HG03025 (cell line): ENCODE results near the gene FAM222A.

Source experiments
- ATAC-seq: cut with Tn5 transposase; IDR thresholded peaks from one replicate; pipeline ENCODE4 v1.9.1; 2021; ENCODE audit warnings: mild to moderate bottlenecking, moderate library complexity; ENCODE audit not compliant: unreplicated experiment, low FRiP score

Gene FAM222A

DNA sequence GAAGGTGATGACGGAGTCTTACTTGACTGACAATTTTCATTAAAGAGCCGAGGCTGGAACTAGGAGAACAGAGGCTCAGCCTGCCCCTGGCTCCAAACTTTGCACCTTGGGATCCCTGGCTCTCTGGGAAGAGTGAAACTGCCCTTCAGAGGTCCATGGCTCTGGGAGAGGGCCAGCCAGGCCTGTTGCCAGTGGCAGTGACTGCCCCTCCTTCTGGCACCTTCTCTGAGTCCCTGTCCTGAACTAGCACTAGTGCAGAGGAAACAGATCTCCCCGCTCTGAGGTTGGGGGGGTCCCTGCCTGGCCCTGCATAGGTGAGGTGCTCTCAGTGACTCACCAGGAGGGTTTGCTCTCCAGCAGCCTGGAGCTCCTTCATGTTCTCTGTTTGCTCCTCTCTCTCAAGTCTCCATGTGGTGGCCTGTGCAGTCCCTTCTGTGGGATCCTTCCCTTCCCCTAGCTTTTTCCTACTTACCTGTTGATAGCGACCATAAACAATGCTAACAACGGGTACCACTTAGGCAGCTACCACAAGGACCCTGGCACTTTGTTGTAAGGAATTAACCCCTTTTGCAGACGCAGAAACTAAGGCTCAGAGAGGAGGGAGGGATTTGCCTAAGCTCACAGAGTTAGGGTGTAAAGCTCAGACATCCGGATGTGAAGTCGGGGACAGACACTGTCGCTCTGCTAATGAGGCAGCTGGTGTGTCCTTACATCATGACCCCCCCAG lies 22.4 kb downstream of the FAM222A start:
- ATAC-seq, result no peak

GRCh38 chr12:109736552-109737108 lies 23.0 kb downstream of the FAM222A start:
- ATAC-seq, result no peak

GRCh38 chr12:109737126-109737525 lies 23.5 kb downstream of the FAM222A start:
- ATAC-seq, result no peak

GRCh38 chr12:109737631-109738030 lies 24.0 kb downstream of the FAM222A start:
- no peak for ATAC-seq

DNA sequence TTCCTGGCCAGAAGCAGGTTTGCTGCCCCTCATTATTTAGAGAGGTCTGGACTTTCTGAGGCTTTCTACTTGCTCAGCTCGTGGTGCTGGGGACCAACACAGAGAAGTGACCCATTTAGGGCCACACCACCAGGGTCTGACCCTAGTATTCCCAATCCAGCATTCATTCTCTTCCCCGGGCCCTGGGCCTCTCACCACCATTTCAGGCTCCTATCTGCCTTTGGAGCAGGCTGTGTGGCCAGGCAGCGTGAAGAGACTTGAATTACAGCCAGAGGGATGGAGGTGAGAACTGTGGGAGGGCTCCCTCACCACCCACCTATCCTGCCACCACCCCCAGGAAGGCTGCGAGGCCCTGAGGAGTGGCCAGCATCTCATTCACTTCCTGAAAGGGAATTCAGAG lies 24.6 kb downstream of the FAM222A start:
- ATAC-seq, result no peak

DNA sequence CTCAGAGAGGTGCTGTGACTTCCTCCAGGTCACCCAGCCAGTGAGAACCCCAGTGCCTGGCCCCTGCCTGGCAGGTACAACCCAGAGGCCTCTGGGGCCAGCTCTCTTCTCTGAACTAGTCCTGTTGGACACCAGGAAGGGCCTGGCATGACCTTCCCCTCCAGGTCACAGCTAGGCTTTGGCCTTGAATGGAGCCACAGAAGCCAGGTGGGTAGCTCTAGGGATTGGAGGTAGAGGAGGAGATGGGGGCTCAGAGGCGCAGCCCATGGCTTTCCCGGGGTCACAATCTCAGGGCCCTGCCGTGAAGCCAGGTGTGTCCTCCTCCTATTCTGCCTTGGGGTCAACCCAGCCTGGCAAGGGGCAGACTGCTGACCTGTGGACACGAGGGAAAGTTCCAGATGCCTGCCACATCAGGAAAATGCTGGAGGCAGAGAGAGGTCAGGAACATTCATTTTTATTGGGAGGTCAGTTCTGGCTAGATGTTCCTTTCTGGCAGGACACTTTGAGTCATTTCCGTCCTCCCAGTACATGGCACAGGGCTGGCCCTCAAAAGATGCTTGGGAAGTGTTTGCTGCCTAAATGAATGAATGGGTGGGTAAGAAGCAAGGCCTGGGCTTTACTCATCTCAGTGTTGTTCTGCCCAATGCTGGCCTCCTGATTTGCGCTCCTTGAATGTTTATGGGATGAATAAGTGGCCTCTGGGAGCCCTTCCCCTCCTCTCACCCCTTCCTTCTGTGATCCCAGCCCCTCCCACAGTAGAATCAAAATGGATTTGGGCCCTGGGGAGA lies 25.4 kb downstream of the FAM222A start:
- no peak for ATAC-seq

- ATAC-seq, result no peak
These were observed 26.4 kb downstream of the FAM222A start for GRCh38 chr12:109739747-109740693.

- ATAC-seq, result no peak
These were observed 27.1 kb downstream of the FAM222A start for GRCh38 chr12:109740694-109741245.

DNA sequence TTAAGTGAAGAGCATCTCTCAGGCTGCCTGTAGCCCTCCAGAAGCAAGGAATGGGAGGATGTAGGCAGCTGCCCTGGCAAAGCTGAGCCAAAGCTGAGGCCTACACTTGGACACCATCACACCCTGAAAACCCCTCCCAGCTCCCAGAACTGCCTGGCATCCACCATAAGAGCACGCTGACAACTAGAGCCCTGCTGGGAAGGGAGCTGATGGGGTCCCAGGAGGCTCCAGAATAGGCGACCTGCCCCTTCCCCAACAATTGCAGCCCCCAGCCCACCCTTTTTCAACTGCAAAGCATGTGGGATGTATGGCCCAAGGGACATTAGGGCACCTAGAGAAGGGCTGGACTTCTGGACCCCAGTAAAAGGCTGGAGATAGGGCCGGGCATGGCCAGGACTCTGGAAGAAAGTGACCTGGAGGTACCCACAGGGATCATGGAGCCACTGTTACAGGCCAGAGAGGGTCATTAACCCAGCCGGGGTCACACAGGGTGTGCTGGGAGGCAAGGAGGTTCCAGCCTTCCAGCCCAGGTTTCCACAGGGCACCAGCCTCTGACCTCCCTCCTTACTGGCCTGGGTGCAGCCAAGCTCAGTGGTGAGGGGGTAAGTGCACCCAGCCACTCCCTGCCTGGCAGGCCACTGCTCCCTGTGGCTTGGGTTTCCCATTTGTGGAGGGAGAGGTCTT lies 27.8 kb downstream of the FAM222A start:
- no peak for ATAC-seq

DNA sequence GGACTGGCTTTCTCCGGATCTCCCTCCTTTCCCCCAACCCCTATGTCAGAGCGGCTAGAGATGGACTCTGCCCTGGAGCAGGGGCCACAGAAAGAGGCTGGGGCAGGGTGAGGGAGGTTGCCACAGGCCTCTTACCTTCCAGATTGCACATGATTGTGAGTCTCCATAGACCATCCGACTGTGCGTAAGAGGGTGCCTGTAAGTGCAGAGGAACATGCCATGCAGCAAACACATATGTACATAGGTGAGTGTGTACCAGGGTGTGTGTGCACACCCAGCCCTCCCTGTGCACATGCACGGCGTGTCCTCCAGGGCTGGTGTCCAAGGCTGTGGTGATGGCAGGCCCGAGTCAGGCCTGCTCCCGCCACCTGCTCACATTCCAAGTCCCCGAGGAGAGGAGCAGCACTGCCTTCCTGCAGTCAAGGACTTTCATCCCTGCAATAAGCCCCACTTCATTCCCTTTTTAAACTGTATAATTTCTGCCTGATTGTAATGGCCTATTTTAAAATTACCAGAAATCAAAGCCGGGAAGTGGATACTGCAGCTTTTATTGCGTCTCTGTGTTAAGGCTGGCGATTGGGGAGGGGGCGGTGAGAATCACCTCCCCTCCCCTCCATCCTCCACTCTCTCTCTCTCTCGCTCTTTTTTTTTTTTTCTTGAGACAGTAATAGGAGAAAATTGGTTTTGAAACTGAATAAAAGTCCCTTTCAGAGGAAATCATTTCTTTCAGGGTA lies 28.5 kb downstream of the FAM222A start:
- no peak for ATAC-seq

DNA sequence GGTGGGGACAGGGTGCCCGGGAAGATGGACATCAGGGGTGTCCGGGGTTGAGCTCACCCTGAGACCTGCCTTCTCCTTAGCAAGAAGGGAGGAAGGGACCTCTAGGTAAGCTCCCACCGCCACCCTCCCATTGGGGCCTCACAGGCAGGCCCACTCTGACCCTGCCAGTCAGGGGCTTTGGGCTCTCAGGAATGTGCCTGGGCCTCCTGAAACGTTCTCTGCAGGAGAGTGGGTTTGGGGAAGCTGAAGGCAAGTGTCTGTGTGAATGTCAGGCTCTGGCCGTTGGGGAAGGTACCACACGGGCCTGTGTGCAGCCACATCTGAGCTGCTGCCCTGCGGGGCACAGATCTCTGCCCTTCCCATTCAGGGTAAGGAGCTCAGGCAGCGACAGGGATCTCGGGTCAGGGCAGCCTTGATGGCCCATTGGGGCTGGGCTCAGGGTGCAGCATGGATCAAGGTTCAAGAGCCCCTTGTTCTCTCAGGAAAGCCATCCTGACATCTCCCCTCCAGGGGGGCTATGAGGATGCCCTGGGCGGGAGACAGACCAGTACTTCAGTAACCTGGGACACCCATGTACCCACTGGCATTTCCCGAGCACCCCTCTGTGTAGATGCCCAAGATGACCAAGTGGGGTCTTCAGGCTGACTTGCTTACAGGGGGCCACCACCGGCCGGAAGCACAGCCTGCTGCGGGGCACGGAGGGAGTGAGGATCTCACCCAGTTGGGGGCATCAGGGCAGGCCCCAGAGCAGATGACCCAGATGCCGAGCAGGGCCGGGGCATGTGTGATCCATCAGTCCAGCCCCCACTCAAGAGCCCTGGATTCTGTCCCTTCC lies 29.7 kb downstream of the FAM222A start:
- no peak for ATAC-seq

- ATAC-seq, result no peak
These were observed 30.4 kb downstream of the FAM222A start for GRCh38 chr12:109744026-109744425.

- no peak for ATAC-seq
These were observed 31.6 kb downstream of the FAM222A start for GRCh38 chr12:109744986-109745942.

DNA sequence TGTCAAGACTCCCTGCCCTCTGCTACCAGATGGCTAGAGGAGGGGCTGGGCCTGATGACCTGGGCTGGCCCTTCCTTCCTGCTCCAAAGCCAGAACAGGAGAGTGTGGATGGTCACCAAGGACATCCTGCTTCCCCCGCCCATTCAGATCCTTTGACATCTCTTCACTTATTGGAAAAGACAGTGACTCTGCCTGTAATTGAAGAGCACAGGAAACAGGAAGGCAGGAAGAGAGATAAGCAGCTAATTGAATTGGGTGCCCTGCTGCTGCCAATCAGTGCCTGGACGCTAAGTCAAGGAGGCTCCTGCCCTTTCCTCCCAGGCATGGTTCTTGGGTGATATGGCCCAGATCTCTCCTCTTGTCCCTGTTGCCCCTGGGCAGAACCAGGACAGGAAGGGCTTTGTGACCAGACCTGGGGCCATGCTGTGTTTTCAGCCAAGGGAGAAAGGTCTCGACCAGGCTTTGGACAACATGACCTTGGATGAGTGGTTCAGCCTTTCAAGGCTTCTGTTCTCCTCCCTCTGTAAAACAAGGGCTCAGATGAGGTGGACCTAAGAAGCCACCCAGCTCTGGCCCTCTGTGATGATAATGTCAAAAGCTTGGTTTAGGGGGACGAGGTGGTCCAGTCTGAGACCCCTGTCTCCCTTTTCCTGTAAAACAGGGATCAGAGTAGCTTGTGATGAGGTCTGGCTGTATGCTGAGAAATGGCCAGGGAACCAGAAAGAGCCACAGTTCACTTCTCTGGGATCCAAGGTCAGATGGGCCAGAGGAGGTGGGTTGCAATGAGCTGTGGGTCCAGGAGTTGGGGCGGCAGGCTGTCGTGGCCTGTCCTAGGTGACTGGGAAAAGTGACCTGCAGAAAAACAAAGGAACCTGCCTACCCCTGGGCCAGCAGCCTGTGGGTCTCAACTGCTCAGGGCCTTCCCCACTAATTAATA lies 38.8 kb downstream of the FAM222A start:
- ATAC-seq, result no peak

DNA sequence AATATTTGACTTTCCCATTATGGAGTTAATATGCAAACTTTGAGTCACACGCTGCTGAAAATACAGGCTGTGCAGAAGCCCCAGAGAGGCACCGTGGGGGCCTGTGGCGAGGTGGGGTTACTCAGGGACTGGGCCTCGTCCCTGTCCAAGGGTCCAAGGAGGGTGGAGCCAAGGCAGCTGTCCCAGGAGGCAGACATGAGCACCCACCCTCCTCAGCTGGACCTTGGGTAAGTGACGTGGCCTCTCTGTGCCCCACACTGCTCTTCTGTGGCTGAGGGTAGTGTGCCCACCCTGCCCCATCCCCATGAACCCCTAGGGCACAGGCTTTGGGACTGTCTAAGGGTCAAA lies 39.4 kb downstream of the FAM222A start:
- no peak for ATAC-seq

- ATAC-seq, result no peak
These were observed 40.3 kb downstream of the FAM222A start for GRCh38 chr12:109753959-109754358.
